GM18505 (cell line): ENCODE measurements around the gene DEFB112.

Source experiments
- ATAC-seq: cut with Tn5 transposase; IDR thresholded peaks from one replicate; pipeline ENCODE4 v1.9.1; 2021; ENCODE audit not compliant: unreplicated experiment
- POLR2A ChIP-seq: IDR thresholded peaks from 4 replicates; pipeline ENCODE4 v1.6.1; 2011; ENCODE audit warnings: borderline replicate concordance; ENCODE audit not compliant: insufficient read depth, insufficient read length; ENCODE audit errors: extremely low read depth

Gene DEFB112, protein sequence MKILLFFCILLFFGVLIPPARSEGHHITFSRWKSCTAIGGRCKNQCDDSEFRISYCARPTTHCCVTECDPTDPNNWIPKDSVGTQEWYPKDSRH

DNA sequence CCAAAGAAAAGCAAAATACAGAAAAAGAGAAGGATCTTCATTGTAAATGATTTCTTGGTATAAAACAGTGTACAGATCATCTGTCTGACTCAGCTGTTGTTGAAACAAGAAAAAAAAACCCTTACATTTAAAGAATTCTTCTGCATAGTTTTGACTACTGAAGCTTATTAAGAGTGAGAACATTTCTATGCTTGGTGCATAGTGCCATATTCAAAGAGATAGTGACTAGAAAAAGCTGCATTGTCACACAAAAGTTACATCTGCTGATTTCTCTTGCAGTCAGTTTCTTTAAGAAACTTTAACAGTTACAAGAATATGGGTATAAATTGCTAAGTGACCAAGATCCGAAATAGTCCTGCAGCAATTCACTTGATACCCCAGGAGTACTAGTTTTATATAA, at the start of gene DEFB112:
TSS of gene DEFB112 (minus strand) at position 101 of the 400 bp plus-strand sequence. CDS start at position 41, 60 bp downstream.
- no peak for TF ChIP-seq POLR2A
- ATAC-seq, result no peak

- no peak for ATAC-seq
- TF ChIP-seq POLR2A, result no peak
These were observed 48.9 kb upstream of the DEFB112 start for GRCh38 chr6:50098641-50098993.

- ATAC-seq, result no peak
These were observed 48.4 kb upstream of the DEFB112 start for GRCh38 chr6:50097966-50098640.

GRCh38 chr6:50096296-50096695, 46.6 kb upstream of the DEFB112 start:
- no peak for ATAC-seq
- TF ChIP-seq POLR2A, result no peak

More at GRCh38 chr6:50097966-50098640, 48.4 kb upstream of the DEFB112 start:
- no peak for TF ChIP-seq POLR2A

DNA sequence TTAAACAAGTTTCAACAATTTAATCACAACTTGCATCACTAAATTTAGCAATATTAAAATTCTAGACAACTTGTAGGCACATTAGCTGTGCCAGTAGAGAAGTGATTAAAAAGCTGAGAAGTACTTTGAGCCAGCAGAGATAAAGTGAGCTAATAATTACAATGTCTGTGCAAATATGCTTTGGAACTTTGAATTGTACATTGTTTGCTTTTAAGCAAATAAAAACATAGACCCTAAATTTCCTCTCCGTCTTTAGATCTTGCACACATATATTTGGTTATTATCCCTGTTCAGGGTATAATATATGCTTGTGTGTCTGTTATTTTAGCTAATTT, 44.2 kb upstream of the DEFB112 start:
- no peak for TF ChIP-seq POLR2A
- ATAC-seq, result no peak

DNA sequence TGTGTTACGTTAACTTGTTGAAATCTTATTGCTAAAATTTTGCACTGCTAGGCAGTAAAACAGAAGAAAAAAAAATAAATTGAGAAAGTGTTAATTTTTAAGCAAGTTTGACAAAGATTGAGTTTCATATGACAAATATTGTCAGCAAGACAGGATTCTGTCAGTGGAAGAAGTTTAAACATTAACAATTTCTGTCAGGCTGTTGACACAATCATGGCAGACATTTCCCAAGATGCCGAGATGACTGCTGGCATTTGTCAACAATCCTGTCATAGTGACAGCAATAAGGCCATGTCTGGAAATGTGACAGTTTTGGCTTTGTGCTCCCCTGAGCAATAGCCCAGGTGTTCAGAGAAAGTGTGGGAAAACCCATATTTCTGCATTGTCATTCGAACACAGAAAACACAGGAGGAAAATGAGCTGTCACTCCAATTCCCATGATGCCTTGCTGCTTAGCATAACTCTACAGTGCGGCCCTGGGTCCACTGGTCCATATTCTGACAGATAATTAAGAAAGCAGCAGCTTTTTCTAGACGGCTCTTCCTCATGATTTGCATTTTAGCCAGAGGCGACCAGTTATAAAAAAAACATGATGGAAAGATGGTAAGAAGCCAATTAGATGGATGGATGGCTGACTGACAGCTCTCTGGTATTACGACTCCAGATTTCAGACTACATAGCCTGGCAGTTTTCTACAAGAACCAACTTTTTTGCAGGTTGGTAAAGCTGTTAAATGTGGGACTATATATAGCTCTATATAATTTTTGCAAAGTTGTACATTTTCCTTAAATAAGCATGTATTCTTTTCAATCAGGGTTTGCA, 43.6 kb upstream of the DEFB112 start:
- no peak for TF ChIP-seq POLR2A
- ATAC-seq, result no peak

DNA sequence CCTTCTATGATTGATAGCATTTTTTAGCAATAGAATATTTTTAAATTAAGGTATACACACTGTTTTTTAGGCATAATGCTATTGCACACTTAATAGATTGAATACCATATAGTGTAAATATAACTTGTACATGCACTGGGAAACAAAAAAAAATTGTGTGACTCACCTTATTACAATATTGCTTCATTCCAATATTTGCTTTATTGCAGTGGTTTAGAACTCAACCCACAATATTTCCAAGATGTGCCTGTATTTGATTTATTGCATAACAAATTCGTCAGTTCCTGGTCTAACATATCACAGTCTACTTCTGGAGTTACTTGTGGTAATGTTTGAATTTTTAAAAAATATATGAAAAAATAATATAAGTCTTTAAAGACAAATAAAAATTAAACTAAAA, 41.9 kb upstream of the DEFB112 start:
- ATAC-seq, result no peak
- no peak for TF ChIP-seq POLR2A

DNA sequence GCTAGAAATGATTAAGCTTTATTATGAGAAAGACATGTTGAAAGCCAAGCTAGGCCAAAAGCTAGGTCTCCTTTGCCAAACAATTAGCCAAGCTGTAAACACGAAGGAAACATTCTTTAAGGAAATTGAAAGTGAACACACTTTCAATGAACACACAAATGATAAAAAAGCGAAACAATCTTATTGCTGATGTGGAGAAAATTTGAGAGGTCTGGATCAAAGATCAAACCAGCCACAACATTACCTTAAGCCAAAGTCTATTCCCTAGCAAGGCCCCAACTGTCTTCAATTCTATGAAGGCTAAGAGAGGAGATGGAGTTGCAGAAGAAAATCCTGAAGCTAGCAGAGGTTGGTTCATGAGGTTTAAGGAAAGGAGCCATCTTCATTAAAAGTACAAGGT, 40.2 kb upstream of the DEFB112 start:
- TF ChIP-seq POLR2A, result no peak
- no peak for ATAC-seq

- no peak for ATAC-seq
- TF ChIP-seq POLR2A, result no peak
These were observed 37.7 kb upstream of the DEFB112 start for GRCh38 chr6:50087231-50087954.

GRCh38 chr6:50077385-50077784, 27.7 kb upstream of the DEFB112 start:
- no peak for ATAC-seq
- TF ChIP-seq POLR2A, result no peak

DNA sequence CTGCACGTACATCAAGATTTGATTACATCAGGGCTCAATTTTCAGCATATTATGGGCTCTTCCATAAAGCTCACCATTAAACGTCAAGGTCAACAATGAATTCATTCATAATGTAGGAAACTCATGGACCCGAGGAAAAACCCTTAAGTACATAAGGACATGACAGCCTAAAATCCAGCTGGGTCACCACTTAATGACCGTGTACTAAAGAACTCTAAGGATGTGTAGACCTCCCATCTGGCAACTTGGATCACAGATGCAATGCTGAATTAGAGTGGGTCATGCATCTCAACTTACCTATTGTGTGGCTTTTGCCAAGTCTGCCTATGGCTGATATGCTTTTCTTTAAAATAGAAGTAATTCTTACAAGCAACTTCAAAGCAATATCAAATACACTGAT, 26.7 kb upstream of the DEFB112 start:
- no peak for ATAC-seq
- no peak for TF ChIP-seq POLR2A

- TF ChIP-seq POLR2A, result no peak
- no peak for ATAC-seq
These were observed 22.2 kb upstream of the DEFB112 start for GRCh38 chr6:50071921-50072320.

DNA sequence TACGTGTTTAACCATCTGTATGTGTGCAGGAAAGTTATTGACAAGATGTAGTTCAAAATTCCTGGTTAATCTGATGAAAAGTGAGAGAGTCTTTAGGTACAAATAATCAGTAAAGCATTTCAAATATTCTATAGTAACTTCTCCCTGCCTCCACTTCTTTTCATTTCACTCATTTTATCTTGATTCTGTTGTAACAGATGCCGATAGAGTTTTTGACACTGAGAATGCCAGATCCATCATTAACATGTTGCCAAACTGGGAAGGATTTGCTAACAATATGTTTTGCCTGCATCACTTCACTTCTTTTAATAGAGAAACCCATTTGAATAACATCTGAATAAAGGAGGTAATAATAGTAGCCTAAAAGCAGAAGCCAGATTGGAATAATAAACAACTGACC, 20.4 kb upstream of the DEFB112 start:
- TF ChIP-seq POLR2A, result no peak
- no peak for ATAC-seq
